HFF-Myc (cell line): ENCODE measurements around the gene WDR86.

Experiments used
- DNase-seq: peaks from one replicate; pipeline ENCODE4 v3.0.0-alpha.2; 2011; ENCODE audit warnings: low read depth; ENCODE audit errors: extremely low read depth
- H3K4me3 ChIP-seq: replicated peaks from 2 replicates; pipeline ENCODE4 v1.5.1; 2011; ENCODE audit warnings: low read depth, mild to moderate bottlenecking, control low read depth, low read length
- CTCF ChIP-seq: IDR thresholded peaks from 2 replicates; pipeline ENCODE4 v1.5.1; 2012; ENCODE audit warnings: mild to moderate bottlenecking, low read depth, low read length, control low read depth; ENCODE audit errors: missing control alignments

Gene WDR86

GRCh38 chr7:151431768-151432311, 22.0 kb upstream of the WDR86 start:
- TF ChIP-seq CTCF = no peak
- no peak overlapping the region for H3K4me3 ChIP-seq
- no peak for DNase-seq

GRCh38 chr7:151431281-151431767, 21.5 kb upstream of the WDR86 start:
- no peak overlapping the region for H3K4me3 ChIP-seq
- no peak for TF ChIP-seq CTCF
- no peak for DNase-seq

- no peak overlapping the region for H3K4me3 ChIP-seq
- no peak for TF ChIP-seq CTCF
- no peak for DNase-seq
Measured at GRCh38 chr7:151430391-151431205, 20.8 kb upstream of the WDR86 start.

- DNase-seq = no peak
- no peak overlapping the region for H3K4me3 ChIP-seq
- no peak for TF ChIP-seq CTCF
Measured at GRCh38 chr7:151429560-151430331, 19.9 kb upstream of the WDR86 start.

- no peak for TF ChIP-seq CTCF
- H3K4me3 ChIP-seq = no peak overlapping the region
- no peak for DNase-seq
Measured at GRCh38 chr7:151429237-151429559, 19.4 kb upstream of the WDR86 start.

GRCh38 chr7:151428378-151429236, 18.8 kb upstream of the WDR86 start:
- no peak for DNase-seq
- H3K4me3 ChIP-seq = no peak overlapping the region
- TF ChIP-seq CTCF = no peak
